GM12874 (cell line): ENCODE results near the gene INTS2.

Source experiments
- TF ChIP-seq, protein P1 (sequence below): IDR thresholded peaks from 2 replicates; pipeline ENCODE4 v1.5.1; 2011; ENCODE audit warnings: low read depth, mild to moderate bottlenecking, control low read depth, low read length, moderate library complexity; ENCODE audit not compliant: insufficient read depth

INTS2 gene

DNA sequence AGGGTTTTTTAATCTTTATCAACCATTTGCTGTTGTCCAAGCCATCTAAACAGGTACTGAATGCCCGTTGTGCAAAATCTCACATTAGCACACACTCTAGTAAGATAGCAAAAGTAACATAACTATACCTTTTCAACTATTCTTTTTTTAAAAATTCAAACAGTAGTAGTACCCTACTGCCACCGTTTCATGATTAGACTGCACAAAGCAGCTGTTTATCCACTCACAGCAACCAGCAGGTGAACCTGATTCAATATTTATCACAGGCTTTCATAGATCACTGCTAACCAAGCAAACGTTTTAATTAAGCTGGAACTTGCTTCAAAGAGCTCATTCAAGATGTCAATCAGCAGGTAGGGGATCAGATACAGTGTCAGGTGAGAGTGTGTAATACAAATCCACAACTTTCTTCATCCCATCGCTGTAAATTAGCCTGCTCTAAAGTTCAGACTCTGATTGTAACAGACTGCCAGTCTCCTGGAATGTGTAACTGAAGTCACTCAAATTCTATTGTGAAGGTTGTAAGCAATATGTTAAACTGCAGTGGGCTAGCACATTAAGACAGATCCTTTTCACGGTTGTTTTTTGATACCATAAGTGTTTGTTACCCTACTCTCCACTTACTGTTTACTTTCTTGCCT is 111.8 kb downstream of the INTS2 start:
- TF ChIP-seq, protein P1, sequence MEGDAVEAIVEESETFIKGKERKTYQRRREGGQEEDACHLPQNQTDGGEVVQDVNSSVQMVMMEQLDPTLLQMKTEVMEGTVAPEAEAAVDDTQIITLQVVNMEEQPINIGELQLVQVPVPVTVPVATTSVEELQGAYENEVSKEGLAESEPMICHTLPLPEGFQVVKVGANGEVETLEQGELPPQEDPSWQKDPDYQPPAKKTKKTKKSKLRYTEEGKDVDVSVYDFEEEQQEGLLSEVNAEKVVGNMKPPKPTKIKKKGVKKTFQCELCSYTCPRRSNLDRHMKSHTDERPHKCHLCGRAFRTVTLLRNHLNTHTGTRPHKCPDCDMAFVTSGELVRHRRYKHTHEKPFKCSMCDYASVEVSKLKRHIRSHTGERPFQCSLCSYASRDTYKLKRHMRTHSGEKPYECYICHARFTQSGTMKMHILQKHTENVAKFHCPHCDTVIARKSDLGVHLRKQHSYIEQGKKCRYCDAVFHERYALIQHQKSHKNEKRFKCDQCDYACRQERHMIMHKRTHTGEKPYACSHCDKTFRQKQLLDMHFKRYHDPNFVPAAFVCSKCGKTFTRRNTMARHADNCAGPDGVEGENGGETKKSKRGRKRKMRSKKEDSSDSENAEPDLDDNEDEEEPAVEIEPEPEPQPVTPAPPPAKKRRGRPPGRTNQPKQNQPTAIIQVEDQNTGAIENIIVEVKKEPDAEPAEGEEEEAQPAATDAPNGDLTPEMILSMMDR = no peak
